Measurements from ENCODE around the gene NEK10.
"Not testable (repeated sequence)": the region's sequence is repeated elsewhere in the genome, so short reads cannot be mapped to it uniquely, and the experiment has no call there.

The NEK10 gene

DNA sequence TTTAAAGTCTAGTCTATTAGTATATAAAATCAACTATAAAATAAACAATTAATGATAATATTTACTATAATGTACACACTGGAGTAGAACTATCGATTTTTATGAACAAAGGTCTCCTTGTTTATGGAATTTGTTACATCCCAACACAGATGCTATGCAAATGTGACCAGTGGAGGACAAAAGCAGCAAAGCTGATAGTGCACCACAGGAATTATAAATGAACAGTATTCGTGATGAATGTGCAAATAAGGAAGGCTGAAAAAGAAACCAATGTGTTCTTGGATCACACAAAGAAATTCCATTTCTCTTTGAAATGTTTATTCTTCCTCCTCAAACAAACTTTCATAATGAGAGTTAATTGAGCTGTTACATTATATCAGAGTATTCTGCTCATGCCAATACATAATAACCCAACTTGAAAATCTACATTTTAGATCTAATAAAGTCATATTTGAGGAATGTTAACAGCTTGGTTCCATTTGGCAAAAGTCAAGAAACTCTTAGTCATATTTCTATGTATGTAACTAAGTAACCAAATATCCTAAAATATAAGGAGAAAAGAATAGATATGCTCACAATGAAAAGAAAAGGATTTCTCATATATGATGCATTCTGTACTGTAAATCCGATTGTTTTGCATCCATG lies 79.3 kb downstream of the NEK10 start:
- no peaks in the 10 kb centered on the region for H3K27me3 ChIP-seq (ENCODE audit: control insufficient read depth in 1 of 2, insufficient read depth in 2 of 2, low read length in 2 of 2)
- no peak overlapping the region for H3K9ac ChIP-seq (ENCODE audit: low read depth in 1 of 2, low read length in 2 of 2)

DNA sequence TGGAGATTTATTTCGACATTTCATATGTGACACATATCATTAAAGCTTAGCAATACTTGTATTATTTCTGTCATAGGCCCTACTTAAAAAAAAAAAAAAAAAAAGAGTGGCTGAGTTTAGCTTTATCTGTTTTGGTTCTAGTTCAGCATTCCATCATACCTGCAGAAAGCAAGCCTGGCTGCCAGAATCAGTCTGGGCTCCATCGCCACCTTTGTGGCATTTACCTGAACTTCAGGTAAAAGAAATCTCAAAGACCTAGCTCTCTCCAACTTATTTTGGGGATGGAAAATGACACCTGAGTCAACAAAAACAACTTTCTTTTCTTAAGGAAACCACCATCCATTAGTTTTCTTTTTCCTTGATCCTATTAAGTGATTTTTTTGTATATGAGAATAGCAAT lies 82.1 kb downstream of the NEK10 start:
- H3K4me3 ChIP-seq (ENCODE audit: low read depth in 1 of 2, low read length in 2 of 2), result no peak overlapping the region
- no peaks in the 10 kb centered on the region for H3K27me3 ChIP-seq (ENCODE audit: control insufficient read depth in 1 of 2, insufficient read depth in 2 of 2, low read length in 2 of 2)
- no peak overlapping the region for H3K27ac ChIP-seq (ENCODE audit: low read depth, low read length)
- H3K4me1 ChIP-seq (ENCODE audit: control insufficient read depth in 1 of 2, insufficient read depth in 2 of 2, low read length in 2 of 2), result no peaks in the 10 kb centered on the region
- no peaks in the 10 kb centered on the region for H3K9me3 ChIP-seq (ENCODE audit: control insufficient read depth in 1 of 2, low read length in 2 of 2)
- no peaks in the 10 kb centered on the region for H3K36me3 ChIP-seq (ENCODE audit: control insufficient read depth in 1 of 2, insufficient read depth in 2 of 2, low read length in 2 of 2)
- H3K9ac ChIP-seq (ENCODE audit: low read depth in 1 of 2, low read length in 2 of 2), result no peak overlapping the region

More for the DNA sequence above, 79.3 kb downstream of the NEK10 start:
- Histone ChIP-seq H3K9me3 (ENCODE audit: control insufficient read depth in 1 of 2, low read length in 2 of 2) (no peaks in the 10 kb centered on the region), H3K27ac (ENCODE audit: low read depth, low read length) (no peak overlapping the region), H3K4me3 (ENCODE audit: low read depth in 1 of 2, low read length in 2 of 2) (no peak overlapping the region), H3K4me1 (ENCODE audit: control insufficient read depth in 1 of 2, insufficient read depth in 2 of 2, low read length in 2 of 2) (peaks cover 0 to 2% of the 10 kb centered on the region in 2 donors), H3K36me3 (ENCODE audit: control insufficient read depth in 1 of 2, insufficient read depth in 2 of 2, low read length in 2 of 2) (no peaks in the 10 kb centered on the region)

DNA sequence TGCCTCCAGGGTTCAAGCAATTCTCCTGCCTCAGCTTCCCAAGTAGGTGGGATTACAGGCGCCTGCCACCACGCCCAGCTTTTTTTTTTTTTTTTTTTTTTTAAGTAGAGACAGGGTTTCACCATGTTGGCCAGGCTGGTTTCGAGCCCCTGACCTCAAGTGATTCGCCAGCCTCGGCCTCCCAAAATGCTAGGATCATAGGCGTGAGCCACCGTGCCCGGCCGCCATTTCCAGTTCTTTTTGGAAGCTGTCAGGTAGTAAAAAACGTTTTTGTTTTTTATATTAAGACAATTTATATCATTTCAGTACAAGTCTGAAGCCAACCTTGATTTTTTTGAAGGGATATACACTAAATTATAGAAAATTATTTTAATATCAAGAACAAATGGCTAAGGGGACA lies 82.7 kb downstream of the NEK10 start:
- H3K9me3 ChIP-seq (ENCODE audit: control insufficient read depth in 1 of 2, low read length in 2 of 2); H3K9ac ChIP-seq (ENCODE audit: low read depth in 1 of 2, low read length in 2 of 2); H3K36me3 ChIP-seq (ENCODE audit: control insufficient read depth in 1 of 2, insufficient read depth in 2 of 2, low read length in 2 of 2); H3K4me1 ChIP-seq (ENCODE audit: control insufficient read depth in 1 of 2, insufficient read depth in 2 of 2, low read length in 2 of 2); H3K4me3 ChIP-seq (ENCODE audit: low read depth in 1 of 2, low read length in 2 of 2); H3K27me3 ChIP-seq (ENCODE audit: control insufficient read depth in 1 of 2, insufficient read depth in 2 of 2, low read length in 2 of 2); H3K27ac ChIP-seq (ENCODE audit: low read depth, low read length): not testable (repeated sequence)

DNA sequence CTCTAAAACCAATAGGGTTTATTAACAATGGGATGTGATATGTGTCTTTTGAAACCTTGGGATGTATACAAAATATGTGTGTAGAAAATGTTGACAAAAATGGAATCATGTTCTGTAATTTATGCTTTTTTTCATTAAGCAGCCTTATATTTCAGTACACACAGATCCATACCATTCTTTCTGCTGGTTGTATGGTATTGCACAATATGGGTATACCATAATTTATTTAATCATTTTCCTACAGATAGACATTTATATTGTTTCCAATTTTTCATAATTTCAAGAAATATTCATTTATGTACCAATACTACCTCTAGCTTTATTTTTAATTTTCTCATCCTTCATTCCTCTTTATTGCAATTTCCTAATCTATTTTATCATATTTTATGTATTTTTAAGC lies 83.5 kb downstream of the NEK10 start:
- H3K36me3 ChIP-seq (ENCODE audit: control insufficient read depth in 1 of 2, insufficient read depth in 2 of 2, low read length in 2 of 2), result no peaks in the 10 kb centered on the region
- no peak overlapping the region for H3K27ac ChIP-seq (ENCODE audit: low read depth, low read length)
- no peaks in the 10 kb centered on the region for H3K9me3 ChIP-seq (ENCODE audit: control insufficient read depth in 1 of 2, low read length in 2 of 2)
- no peaks in the 10 kb centered on the region for H3K4me1 ChIP-seq (ENCODE audit: control insufficient read depth in 1 of 2, insufficient read depth in 2 of 2, low read length in 2 of 2)
- no peak overlapping the region for H3K9ac ChIP-seq (ENCODE audit: low read depth in 1 of 2, low read length in 2 of 2)
- no peaks in the 10 kb centered on the region for H3K27me3 ChIP-seq (ENCODE audit: control insufficient read depth in 1 of 2, insufficient read depth in 2 of 2, low read length in 2 of 2)
- no peak overlapping the region for H3K4me3 ChIP-seq (ENCODE audit: low read depth in 1 of 2, low read length in 2 of 2)

DNA sequence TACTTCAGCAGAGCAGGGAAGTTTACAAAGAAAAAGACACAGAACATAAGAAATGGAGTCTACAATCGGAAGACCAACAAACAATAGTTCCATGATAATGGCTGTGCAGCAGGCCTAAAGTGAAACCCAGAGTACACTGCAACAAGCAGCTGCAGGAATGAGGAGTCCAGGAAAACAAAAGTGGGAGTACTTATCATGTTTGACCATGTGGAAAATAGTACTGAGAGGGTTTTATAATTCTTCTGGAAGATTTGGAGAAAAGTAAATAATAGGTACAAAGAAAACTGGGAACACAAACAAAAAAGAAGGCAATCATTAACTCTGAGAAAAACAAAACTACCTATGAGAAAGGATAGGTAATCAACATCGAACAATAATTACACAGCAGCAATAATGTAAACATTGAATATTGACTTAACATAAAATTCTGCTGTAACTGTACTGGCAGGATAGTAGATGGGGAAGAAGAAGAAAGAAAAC lies 87.5 kb downstream of the NEK10 start:
- peaks cover 3 to 10% of the 10 kb centered on the region in 2 donors for H3K4me1 ChIP-seq (ENCODE audit: control insufficient read depth in 1 of 2, insufficient read depth in 2 of 2, low read length in 2 of 2)
- H3K9me3 ChIP-seq (ENCODE audit: control insufficient read depth in 1 of 2, low read length in 2 of 2), result no peaks in the 10 kb centered on the region
- no peak overlapping the region for H3K9ac ChIP-seq (ENCODE audit: low read depth in 1 of 2, low read length in 2 of 2)
- H3K4me3 ChIP-seq (ENCODE audit: low read depth in 1 of 2, low read length in 2 of 2), result no peak overlapping the region
- H3K27ac ChIP-seq (ENCODE audit: low read depth, low read length), result no peak overlapping the region
- no peaks in the 10 kb centered on the region for H3K27me3 ChIP-seq (ENCODE audit: control insufficient read depth in 1 of 2, insufficient read depth in 2 of 2, low read length in 2 of 2)
- no peaks in the 10 kb centered on the region for H3K36me3 ChIP-seq (ENCODE audit: control insufficient read depth in 1 of 2, insufficient read depth in 2 of 2, low read length in 2 of 2)

DNA sequence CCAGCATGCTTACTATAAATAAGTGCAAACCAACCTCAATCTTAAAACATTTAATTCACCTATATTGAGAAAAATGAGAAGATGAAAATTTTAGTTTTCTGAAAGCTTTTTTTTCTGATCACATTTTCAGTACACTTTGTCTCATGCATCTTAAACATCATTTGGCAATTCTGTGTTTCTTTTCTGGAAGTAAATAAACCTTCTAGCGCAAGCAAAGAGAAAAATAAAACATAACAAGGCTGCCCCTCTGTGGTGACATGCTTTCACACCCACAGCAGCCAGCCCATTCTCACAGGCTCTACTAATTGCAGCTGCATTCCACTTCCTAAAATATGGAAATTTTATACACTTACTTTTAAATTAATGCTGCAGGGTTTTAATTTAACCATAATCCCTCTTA lies 90.1 kb downstream of the NEK10 start:
- H3K36me3 ChIP-seq (ENCODE audit: control insufficient read depth in 1 of 2, insufficient read depth in 2 of 2, low read length in 2 of 2), result no peaks in the 10 kb centered on the region
- H3K9me3 ChIP-seq (ENCODE audit: control insufficient read depth in 1 of 2, low read length in 2 of 2), result no peaks in the 10 kb centered on the region
- peaks cover 3 to 10% of the 10 kb centered on the region in 2 donors for H3K4me1 ChIP-seq (ENCODE audit: control insufficient read depth in 1 of 2, insufficient read depth in 2 of 2, low read length in 2 of 2)
- H3K9ac ChIP-seq (ENCODE audit: low read depth in 1 of 2, low read length in 2 of 2), result no peak overlapping the region
- no peaks in the 10 kb centered on the region for H3K27me3 ChIP-seq (ENCODE audit: control insufficient read depth in 1 of 2, insufficient read depth in 2 of 2, low read length in 2 of 2)
- H3K27ac ChIP-seq (ENCODE audit: low read depth, low read length), result no peak overlapping the region
- no peak overlapping the region for H3K4me3 ChIP-seq (ENCODE audit: low read depth in 1 of 2, low read length in 2 of 2)

DNA sequence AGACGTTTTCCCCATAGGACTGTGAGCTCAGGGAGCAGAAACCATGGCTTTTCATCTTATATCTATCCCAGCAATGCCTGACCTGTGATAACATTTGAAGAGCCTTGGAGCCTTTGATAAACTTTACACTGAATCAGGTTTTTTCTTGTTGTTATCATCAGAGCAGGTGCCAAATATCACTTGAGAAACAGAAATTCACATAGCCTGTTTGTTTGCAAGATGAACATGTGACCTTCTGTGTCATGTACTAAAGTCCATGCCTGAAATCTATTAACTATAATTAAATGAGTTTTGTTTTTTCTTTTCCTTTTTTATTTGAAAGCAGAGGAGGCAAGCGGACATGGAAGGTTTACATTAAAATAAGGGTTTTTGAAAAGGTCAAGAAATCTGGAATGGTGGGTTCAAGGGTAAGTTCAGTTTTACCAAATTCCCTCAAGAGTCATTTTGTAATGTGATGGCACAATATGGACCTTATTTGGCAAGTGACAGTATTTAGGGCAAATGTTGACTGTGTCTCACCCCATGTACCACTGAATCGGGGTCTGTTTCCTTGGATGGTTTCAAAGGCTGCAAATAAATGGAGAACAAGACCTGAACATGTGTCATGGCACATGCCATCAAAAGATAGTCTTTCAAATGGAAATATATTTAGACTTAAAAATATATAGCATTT lies 90.7 kb downstream of the NEK10 start:
- Histone ChIP-seq H3K27ac (ENCODE audit: low read depth, low read length) (no peak overlapping the region), H3K4me1 (ENCODE audit: control insufficient read depth in 1 of 2, insufficient read depth in 2 of 2, low read length in 2 of 2) (peaks cover 3 to 10% of the 10 kb centered on the region in 2 donors), H3K27me3 (ENCODE audit: control insufficient read depth in 1 of 2, insufficient read depth in 2 of 2, low read length in 2 of 2) (no peaks in the 10 kb centered on the region), H3K4me3 (ENCODE audit: low read depth in 1 of 2, low read length in 2 of 2) (no peak overlapping the region), H3K36me3 (ENCODE audit: control insufficient read depth in 1 of 2, insufficient read depth in 2 of 2, low read length in 2 of 2) (no peaks in the 10 kb centered on the region), H3K9me3 (ENCODE audit: control insufficient read depth in 1 of 2, low read length in 2 of 2) (no peaks in the 10 kb centered on the region), H3K9ac (ENCODE audit: low read depth in 1 of 2, low read length in 2 of 2) (no peak overlapping the region)

DNA sequence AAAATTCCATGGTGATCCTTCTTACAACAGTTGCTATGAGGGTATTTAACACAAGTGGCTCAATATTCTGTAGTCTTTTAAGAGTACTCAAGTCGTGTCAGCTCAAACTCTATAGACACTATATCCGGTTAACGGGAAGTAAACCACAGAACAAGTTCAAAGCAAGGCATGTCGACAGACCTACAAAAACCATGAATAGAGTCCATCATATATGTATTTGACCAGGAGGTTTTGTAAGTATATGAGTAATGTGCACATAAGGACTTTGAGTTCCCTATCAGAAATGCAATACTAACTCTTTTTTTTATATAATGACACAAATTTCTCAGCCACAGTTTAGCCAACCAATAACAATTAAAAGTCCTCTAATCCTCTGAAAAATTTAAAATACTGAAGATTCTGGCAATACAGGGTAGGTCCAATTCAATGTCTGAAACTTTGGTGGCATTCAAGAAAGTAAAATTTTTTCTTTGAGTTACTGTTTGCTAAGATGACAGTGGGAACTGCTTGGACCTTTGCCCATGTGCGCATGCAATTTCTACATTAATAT lies 93.7 kb downstream of the NEK10 start:
- Histone ChIP-seq H3K9ac (ENCODE audit: low read depth in 1 of 2, low read length in 2 of 2) (no peak overlapping the region), H3K36me3 (ENCODE audit: control insufficient read depth in 1 of 2, insufficient read depth in 2 of 2, low read length in 2 of 2) (no peaks in the 10 kb centered on the region), H3K27me3 (ENCODE audit: control insufficient read depth in 1 of 2, insufficient read depth in 2 of 2, low read length in 2 of 2) (no peaks in the 10 kb centered on the region), H3K9me3 (ENCODE audit: control insufficient read depth in 1 of 2, low read length in 2 of 2) (no peaks in the 10 kb centered on the region), H3K4me3 (ENCODE audit: low read depth in 1 of 2, low read length in 2 of 2) (no peak overlapping the region), H3K27ac (ENCODE audit: low read depth, low read length) (no peak overlapping the region), H3K4me1 (ENCODE audit: control insufficient read depth in 1 of 2, insufficient read depth in 2 of 2, low read length in 2 of 2) (peaks cover 3 to 10% of the 10 kb centered on the region in 2 donors)

DNA sequence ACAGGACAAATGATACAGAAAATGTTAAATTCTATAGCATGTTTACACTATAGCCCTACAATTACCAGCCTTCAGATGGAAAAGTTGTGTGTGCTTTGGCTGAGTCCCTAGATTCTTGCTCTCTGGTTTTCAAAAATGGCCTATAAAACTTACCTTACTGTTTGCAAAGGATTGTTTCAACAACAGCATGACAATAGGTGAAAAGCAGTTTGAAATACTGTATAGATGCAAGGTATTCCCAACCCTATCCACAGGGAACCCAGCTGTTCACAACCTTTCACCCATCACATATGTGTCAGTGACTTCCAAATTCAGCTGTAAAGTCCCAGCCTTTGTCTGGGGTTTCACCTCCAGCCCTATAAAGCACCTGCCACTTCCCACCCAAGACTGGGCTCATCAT lies 97.3 kb downstream of the NEK10 start:
- Histone ChIP-seq H3K27me3 (ENCODE audit: control insufficient read depth in 1 of 2, insufficient read depth in 2 of 2, low read length in 2 of 2) (no peaks in the 10 kb centered on the region), H3K27ac (ENCODE audit: low read depth, low read length) (no peak overlapping the region), H3K9ac (ENCODE audit: low read depth in 1 of 2, low read length in 2 of 2) (no peak overlapping the region), H3K4me3 (ENCODE audit: low read depth in 1 of 2, low read length in 2 of 2) (no peak overlapping the region), H3K4me1 (ENCODE audit: control insufficient read depth in 1 of 2, insufficient read depth in 2 of 2, low read length in 2 of 2) (no peaks in the 10 kb centered on the region), H3K36me3 (ENCODE audit: control insufficient read depth in 1 of 2, insufficient read depth in 2 of 2, low read length in 2 of 2) (no peaks in the 10 kb centered on the region), H3K9me3 (ENCODE audit: control insufficient read depth in 1 of 2, low read length in 2 of 2) (peaks cover 0 to 2% of the 10 kb centered on the region in 2 donors)

DNA sequence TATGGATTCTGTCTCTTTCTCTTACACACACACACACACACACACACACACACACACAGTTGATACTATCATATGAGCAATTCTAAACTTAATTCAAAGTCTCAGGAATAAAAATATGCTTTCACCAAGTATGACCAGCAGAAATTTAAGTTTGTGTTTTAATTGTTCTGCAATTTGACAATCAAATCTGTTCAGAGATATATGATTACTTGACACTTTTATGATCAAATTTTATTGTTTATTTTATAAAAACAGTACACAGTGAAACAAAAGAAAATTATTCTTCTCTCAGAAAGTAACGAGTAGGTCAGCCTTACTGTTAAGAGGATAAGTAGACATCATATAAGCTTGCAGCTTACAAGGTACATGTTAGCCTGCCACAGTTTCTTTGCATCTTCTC lies 114.3 kb downstream of the NEK10 start:
- H3K9ac ChIP-seq (ENCODE audit: low read depth in 1 of 2, low read length in 2 of 2), result no peak overlapping the region
- no peak overlapping the region for H3K4me3 ChIP-seq (ENCODE audit: low read depth in 1 of 2, low read length in 2 of 2)
- H3K27ac ChIP-seq (ENCODE audit: low read depth, low read length), result no peak overlapping the region
- no peaks in the 10 kb centered on the region for H3K36me3 ChIP-seq (ENCODE audit: control insufficient read depth in 1 of 2, insufficient read depth in 2 of 2, low read length in 2 of 2)
- H3K4me1 ChIP-seq (ENCODE audit: control insufficient read depth in 1 of 2, insufficient read depth in 2 of 2, low read length in 2 of 2), result no peaks in the 10 kb centered on the region
- no peaks in the 10 kb centered on the region for H3K27me3 ChIP-seq (ENCODE audit: control insufficient read depth in 1 of 2, insufficient read depth in 2 of 2, low read length in 2 of 2)
- H3K9me3 ChIP-seq (ENCODE audit: control insufficient read depth in 1 of 2, low read length in 2 of 2), result no peaks in the 10 kb centered on the region

Measured in duodenal mucosa (tissue), 2 donors.